ENCODE data around the gene KCNH2. TPM values are rescaled to one million over a fixed set of nuclear protein-coding genes. Genes with fewer than 3 reads are reported as not detected.

Gene KCNH2
- total RNA-seq, 3 donors from 2014 or later (not counting 1 experiment from before 2014, with no cell fraction given), result 0.39 to 0.60 TPM; not detected in 1

DNA sequence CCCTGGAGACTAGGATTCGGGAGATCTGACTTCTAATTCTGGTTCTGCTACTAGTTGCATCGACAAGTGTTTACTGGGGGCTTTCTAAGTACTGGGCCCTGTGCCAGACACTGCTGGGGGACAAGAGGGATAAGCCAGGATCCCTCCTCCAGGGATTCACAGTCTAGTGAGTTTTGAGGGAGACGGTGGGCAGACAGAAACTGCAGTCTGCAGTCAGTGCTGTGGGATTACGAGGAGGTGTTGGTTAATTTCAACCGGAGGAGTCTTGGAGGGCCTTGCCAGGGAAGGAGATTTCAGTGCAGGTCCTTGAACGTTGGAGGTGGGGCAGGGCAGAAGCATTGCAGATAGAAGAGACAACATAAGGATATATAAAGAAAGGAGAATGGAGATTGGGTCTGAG, 3.5 kb upstream of the KCNH2 start:
- no peak overlapping the region for H3K4me3 ChIP-seq (ENCODE audit: low read length)
- H3K27me3 ChIP-seq (ENCODE audit: control insufficient read depth, insufficient read depth, low read length), result peaks cover 26% of the 10 kb centered on the region
- TF ChIP-seq, protein P1, sequence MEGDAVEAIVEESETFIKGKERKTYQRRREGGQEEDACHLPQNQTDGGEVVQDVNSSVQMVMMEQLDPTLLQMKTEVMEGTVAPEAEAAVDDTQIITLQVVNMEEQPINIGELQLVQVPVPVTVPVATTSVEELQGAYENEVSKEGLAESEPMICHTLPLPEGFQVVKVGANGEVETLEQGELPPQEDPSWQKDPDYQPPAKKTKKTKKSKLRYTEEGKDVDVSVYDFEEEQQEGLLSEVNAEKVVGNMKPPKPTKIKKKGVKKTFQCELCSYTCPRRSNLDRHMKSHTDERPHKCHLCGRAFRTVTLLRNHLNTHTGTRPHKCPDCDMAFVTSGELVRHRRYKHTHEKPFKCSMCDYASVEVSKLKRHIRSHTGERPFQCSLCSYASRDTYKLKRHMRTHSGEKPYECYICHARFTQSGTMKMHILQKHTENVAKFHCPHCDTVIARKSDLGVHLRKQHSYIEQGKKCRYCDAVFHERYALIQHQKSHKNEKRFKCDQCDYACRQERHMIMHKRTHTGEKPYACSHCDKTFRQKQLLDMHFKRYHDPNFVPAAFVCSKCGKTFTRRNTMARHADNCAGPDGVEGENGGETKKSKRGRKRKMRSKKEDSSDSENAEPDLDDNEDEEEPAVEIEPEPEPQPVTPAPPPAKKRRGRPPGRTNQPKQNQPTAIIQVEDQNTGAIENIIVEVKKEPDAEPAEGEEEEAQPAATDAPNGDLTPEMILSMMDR (IDR thresholded peaks at IDR 0.05), result no peak
- no peaks in the 10 kb centered on the region for H3K9me3 ChIP-seq (ENCODE audit: control insufficient read depth, insufficient read depth, low read length)
- intact Hi-C loops (cut with micrococcal nuclease), result no loop called here
- DNase-seq (no peak), ATAC-seq (no peak)
- 82% methylated on average over 5 of the region's 6 CpGs for WGBS (ENCODE audit: insufficient coverage)
- H3K36me3 ChIP-seq (ENCODE audit: control insufficient read depth, insufficient read depth, low read length), result no peaks in the 10 kb centered on the region
- no peak overlapping the region for H3K27ac Mint-ChIP-seq
- no peaks in the 10 kb centered on the region for H3K36me3 Mint-ChIP-seq
- peaks cover 23% of the 10 kb centered on the region for H3K4me1 ChIP-seq (ENCODE audit: control insufficient read depth, insufficient read depth, low read length)
- peaks cover 54 to 55% of the 10 kb centered on the region in 2 donors for H3K27me3 Mint-ChIP-seq (ENCODE audit: low read depth in 2 of 2)
- H3K4me1 Mint-ChIP-seq, result peaks cover 23 to 25% of the 10 kb centered on the region in 2 donors
- H3K9me3 Mint-ChIP-seq, result no peaks in the 10 kb centered on the region
- no peak overlapping the region for H3K4me3 Mint-ChIP-seq
- H3K27ac ChIP-seq (ENCODE audit: low read length), result no peak overlapping the region

DNA sequence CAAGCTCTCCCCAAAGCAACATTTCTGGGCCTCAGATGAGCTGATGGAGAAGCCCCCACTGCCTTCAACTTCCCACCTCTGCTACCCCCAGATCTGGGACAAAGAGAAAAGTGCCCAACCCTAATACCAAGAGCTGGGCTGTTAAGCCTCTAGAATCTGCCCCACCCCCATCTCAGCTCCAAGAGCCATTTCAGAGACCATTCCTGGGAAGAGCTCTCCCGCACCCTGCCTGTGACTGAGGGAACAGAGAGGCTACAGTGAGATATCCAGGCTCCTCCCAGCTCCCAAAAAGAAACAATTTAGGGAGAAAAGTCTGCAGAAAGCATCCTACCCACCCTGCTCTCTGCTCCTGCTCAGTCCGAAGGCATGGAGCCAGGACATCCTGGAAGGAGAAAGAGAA, 2.5 kb upstream of the KCNH2 start:
- no peaks in the 10 kb centered on the region for H3K9me3 Mint-ChIP-seq
- H3K4me1 Mint-ChIP-seq, result peaks cover 15 to 21% of the 10 kb centered on the region in 2 donors
- H3K27me3 Mint-ChIP-seq (ENCODE audit: low read depth in 2 of 2), result peaks cover 49 to 50% of the 10 kb centered on the region in 2 donors
- ATAC-seq (no peak), DNase-seq (no peak)
- Histone ChIP-seq H3K4me1 (ENCODE audit: control insufficient read depth, insufficient read depth, low read length) (peaks cover 22% of the 10 kb centered on the region), H3K27ac (ENCODE audit: low read length) (no peak overlapping the region), H3K4me3 (ENCODE audit: low read length) (no peak overlapping the region), H3K9me3 (ENCODE audit: control insufficient read depth, insufficient read depth, low read length) (no peaks in the 10 kb centered on the region), H3K27me3 (ENCODE audit: control insufficient read depth, insufficient read depth, low read length) (peaks cover 31% of the 10 kb centered on the region), H3K36me3 (ENCODE audit: control insufficient read depth, insufficient read depth, low read length) (no peaks in the 10 kb centered on the region)
- H3K4me3 Mint-ChIP-seq, result no peak overlapping the region
- TF ChIP-seq, protein P1 (IDR thresholded peaks at IDR 0.05), result no peak
- no peak overlapping the region for H3K27ac Mint-ChIP-seq
- intact Hi-C loops (cut with micrococcal nuclease), result no loop called here
- WGBS (ENCODE audit: insufficient coverage), result 68% methylated on average over 2 of the region's 2 CpGs
- H3K36me3 Mint-ChIP-seq, result no peaks in the 10 kb centered on the region

DNA sequence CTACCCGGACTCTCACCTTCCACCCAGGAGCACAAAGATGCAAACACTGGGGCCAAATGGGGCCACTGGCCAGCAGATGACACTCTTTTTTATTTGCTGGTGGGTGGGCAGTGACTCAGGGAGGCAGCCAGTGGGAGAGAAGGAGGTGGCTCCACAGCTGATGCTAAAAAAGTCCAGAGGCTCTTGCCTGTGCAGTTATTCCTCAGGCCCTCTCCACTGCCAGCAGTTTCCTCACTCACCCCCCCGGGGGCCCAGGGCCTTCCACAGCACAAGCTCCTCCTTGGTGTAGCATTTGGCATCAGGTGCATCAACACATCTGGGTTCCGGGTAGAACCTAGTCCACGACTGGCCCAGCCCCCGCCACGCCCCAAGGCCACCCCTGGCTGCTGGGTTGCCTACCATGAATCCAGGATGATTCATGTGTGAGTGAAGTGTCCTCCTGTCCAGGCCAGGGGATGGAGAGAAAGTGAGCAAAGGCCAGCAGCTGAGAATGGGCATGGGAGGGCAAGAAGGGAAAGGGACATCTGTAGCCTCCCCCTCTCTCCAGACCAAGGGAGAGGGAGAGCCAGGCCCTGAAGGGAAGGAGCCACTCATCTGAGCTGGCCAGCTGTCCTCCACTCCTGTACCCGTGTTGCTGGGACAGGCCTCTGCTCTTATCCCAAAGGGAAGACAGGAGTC, 1.7 kb upstream of the KCNH2 start:
- Mint-ChIP-seq H3K36me3 (no peaks in the 10 kb centered on the region), H3K27me3 (ENCODE audit: low read depth in 2 of 2) (peaks cover 43 to 49% of the 10 kb centered on the region in 2 donors), H3K9me3 (no peaks in the 10 kb centered on the region), H3K27ac (no peak overlapping the region), H3K4me3 (no peak overlapping the region), H3K4me1 (peaks cover 20 to 26% of the 10 kb centered on the region in 2 donors)
- Histone ChIP-seq H3K4me1 (ENCODE audit: control insufficient read depth, insufficient read depth, low read length) (peaks cover 29% of the 10 kb centered on the region), H3K36me3 (ENCODE audit: control insufficient read depth, insufficient read depth, low read length) (no peaks in the 10 kb centered on the region), H3K4me3 (ENCODE audit: low read length) (no peak overlapping the region), H3K9me3 (ENCODE audit: control insufficient read depth, insufficient read depth, low read length) (no peaks in the 10 kb centered on the region), H3K27ac (ENCODE audit: low read length) (no peak overlapping the region), H3K27me3 (ENCODE audit: control insufficient read depth, insufficient read depth, low read length) (peaks cover 35% of the 10 kb centered on the region)
- intact Hi-C loops (cut with micrococcal nuclease), result loop anchor here (5.0 kb wide), 1 partner anchor 32 kb away; no protein-coding TSS in a partner anchor
- WGBS (ENCODE audit: insufficient coverage), result 53% methylated on average over 7 of the region's 7 CpGs
- TF ChIP-seq, protein P1 (IDR thresholded peaks at IDR 0.05), result no peak
- no peak for ATAC-seq
- no peak for DNase-seq

All from natural killer cell (primary cell).